ENCODE measurements around the gene SNX2. TPM values are rescaled to one million over a fixed set of nuclear protein-coding genes. Genes with fewer than 3 reads are reported as not detected.
A peak's percentile ranks its signal among the peaks of the same experiment; 100 is the strongest.

SNX2 gene
- total and polyA plus RNA-seq, 9 of the 15 experiments (the other 6 are each of a cell fraction or from before 2014, with no cell fraction given), result 35.2 to 86.0 (median 58.1) TPM

DNA sequence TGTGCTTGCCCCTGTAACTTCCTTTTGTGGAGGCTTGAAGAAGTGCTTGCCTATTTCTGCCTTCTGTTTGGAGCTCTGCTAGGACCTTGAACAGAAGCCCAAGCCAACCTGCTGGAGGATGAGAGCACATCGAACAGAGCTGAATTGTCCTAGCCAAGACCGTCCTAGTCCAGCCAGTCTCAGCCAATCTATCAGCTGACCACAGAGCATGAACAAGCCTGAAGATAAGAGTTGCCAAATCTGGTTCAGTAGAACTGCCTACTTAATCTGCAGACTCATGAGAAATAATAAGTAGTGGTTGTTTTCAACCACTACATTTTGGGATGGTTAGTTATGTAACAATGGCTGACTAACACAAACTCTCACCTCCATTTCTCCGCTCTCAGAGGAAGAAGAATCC lies 4.4 kb upstream of the SNX2 start (continued):
- TF ChIP-seq, protein P1, sequence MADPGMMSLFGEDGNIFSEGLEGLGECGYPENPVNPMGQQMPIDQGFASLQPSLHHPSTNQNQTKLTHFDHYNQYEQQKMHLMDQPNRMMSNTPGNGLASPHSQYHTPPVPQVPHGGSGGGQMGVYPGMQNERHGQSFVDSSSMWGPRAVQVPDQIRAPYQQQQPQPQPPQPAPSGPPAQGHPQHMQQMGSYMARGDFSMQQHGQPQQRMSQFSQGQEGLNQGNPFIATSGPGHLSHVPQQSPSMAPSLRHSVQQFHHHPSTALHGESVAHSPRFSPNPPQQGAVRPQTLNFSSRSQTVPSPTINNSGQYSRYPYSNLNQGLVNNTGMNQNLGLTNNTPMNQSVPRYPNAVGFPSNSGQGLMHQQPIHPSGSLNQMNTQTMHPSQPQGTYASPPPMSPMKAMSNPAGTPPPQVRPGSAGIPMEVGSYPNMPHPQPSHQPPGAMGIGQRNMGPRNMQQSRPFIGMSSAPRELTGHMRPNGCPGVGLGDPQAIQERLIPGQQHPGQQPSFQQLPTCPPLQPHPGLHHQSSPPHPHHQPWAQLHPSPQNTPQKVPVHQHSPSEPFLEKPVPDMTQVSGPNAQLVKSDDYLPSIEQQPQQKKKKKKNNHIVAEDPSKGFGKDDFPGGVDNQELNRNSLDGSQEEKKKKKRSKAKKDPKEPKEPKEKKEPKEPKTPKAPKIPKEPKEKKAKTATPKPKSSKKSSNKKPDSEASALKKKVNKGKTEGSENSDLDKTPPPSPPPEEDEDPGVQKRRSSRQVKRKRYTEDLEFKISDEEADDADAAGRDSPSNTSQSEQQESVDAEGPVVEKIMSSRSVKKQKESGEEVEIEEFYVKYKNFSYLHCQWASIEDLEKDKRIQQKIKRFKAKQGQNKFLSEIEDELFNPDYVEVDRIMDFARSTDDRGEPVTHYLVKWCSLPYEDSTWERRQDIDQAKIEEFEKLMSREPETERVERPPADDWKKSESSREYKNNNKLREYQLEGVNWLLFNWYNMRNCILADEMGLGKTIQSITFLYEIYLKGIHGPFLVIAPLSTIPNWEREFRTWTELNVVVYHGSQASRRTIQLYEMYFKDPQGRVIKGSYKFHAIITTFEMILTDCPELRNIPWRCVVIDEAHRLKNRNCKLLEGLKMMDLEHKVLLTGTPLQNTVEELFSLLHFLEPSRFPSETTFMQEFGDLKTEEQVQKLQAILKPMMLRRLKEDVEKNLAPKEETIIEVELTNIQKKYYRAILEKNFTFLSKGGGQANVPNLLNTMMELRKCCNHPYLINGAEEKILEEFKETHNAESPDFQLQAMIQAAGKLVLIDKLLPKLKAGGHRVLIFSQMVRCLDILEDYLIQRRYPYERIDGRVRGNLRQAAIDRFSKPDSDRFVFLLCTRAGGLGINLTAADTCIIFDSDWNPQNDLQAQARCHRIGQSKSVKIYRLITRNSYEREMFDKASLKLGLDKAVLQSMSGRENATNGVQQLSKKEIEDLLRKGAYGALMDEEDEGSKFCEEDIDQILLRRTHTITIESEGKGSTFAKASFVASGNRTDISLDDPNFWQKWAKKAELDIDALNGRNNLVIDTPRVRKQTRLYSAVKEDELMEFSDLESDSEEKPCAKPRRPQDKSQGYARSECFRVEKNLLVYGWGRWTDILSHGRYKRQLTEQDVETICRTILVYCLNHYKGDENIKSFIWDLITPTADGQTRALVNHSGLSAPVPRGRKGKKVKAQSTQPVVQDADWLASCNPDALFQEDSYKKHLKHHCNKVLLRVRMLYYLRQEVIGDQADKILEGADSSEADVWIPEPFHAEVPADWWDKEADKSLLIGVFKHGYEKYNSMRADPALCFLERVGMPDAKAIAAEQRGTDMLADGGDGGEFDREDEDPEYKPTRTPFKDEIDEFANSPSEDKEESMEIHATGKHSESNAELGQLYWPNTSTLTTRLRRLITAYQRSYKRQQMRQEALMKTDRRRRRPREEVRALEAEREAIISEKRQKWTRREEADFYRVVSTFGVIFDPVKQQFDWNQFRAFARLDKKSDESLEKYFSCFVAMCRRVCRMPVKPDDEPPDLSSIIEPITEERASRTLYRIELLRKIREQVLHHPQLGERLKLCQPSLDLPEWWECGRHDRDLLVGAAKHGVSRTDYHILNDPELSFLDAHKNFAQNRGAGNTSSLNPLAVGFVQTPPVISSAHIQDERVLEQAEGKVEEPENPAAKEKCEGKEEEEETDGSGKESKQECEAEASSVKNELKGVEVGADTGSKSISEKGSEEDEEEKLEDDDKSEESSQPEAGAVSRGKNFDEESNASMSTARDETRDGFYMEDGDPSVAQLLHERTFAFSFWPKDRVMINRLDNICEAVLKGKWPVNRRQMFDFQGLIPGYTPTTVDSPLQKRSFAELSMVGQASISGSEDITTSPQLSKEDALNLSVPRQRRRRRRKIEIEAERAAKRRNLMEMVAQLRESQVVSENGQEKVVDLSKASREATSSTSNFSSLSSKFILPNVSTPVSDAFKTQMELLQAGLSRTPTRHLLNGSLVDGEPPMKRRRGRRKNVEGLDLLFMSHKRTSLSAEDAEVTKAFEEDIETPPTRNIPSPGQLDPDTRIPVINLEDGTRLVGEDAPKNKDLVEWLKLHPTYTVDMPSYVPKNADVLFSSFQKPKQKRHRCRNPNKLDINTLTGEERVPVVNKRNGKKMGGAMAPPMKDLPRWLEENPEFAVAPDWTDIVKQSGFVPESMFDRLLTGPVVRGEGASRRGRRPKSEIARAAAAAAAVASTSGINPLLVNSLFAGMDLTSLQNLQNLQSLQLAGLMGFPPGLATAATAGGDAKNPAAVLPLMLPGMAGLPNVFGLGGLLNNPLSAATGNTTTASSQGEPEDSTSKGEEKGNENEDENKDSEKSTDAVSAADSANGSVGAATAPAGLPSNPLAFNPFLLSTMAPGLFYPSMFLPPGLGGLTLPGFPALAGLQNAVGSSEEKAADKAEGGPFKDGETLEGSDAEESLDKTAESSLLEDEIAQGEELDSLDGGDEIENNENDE (IDR thresholded peaks at IDR 0.05; ENCODE audit: low read depth, low read length), result no peak
- no peak for TF ChIP-seq IRF2 (CRISPR knock-in tag; IDR thresholded peaks at IDR 0.05)
- peak in 1 of 2 experiments; percentile 63; a peak in 1 of 4 replicates for TF ChIP-seq RCOR1 (IDR thresholded peaks at IDR 0.05; ENCODE audit: borderline replicate concordance in 1 of 2, low read depth in 2 of 2, low read length in 2 of 2)
- TF ChIP-seq MEIS2 (IDR thresholded peaks at IDR 0.05; ENCODE audit: partially characterized antibody), result peak; percentile 13
- TF ChIP-seq KDM1A (IDR thresholded peaks at IDR 0.05), result peak in 1 of 2 experiments; percentile 19; a peak in 1 of 4 replicates
- TF ChIP-seq CBFA2T3 (IDR thresholded peaks at IDR 0.05), result peak; percentile 31
- TF ChIP-seq OTX1 (CRISPR knock-in tag; IDR thresholded peaks at IDR 0.05), result no peak
- no peak for TF ChIP-seq BHLHE40 (IDR thresholded peaks at IDR 0.05; ENCODE audit: low read length)

Data from K562 (cell line).